Breast epithelium (tissue), 4 donors: Measurements from ENCODE around the gene DCLK1. TPM values are rescaled to one million over a fixed set of nuclear protein-coding genes. Genes with fewer than 3 reads are reported as not detected.

Experiments used
- DNase-seq, 2 donors: peaks; one replicate each; pipeline ENCODE4 v3.0.0-alpha.2; 2019; ENCODE audit warnings: low spot score in 2 of 2
- H3K27ac ChIP-seq, 2 donors: fragments of 200-600 bp; sonication (generic) in 1 of 2; one replicate each; pipeline ENCODE4 v1.5.1; 2016 to 2019; ENCODE audit warnings: mild to moderate bottlenecking in 1 of 2
- H3K27me3 ChIP-seq, 2 donors: fragments of 200-600 bp; sonication (generic) in 1 of 2; one replicate each; pipeline versions ENCODE4 v1.5.1 to v1.6.0; 2017 to 2019; ENCODE audit warnings: control low read depth in 1 of 2, mild to moderate bottlenecking in 1 of 2
- H3K36me3 ChIP-seq: fragments of 200-600 bp; one replicate; pipeline ENCODE4 v1.5.1; 2019
- H3K4me1 ChIP-seq, 2 donors: fragments of 200-600 bp; sonication (generic); one replicate each; pipeline ENCODE4 v1.5.1; 2016 to 2019; ENCODE audit warnings: control low read depth in 1 of 2
- H3K4me3 ChIP-seq, 3 donors: fragments of 200-600 bp; sonication (generic); 1 replicate in 2 of 3; 2 replicates in 1 of 3; pipeline ENCODE4 v1.5.1; 2016 to 2019; ENCODE audit warnings: mild to moderate bottlenecking in 3 of 3, moderate library complexity in 2 of 3
- H3K9me3 ChIP-seq, 2 donors: fragments of 200-600 bp; sonication (generic) in 1 of 2; one replicate each; pipeline ENCODE4 v1.5.1; 2016 to 2019; ENCODE audit warnings: control low read depth in 1 of 2
- CTCF ChIP-seq, 3 donors: fragments of 450-650 bp; IDR thresholded peaks; one replicate each; pipeline ENCODE4 v1.5.1; 2016 to 2017; ENCODE audit warnings: antibody characterized with exemption in 3 of 3, mild to moderate bottlenecking in 3 of 3, moderate library complexity in 3 of 3
- POLR2A ChIP-seq: fragments of 450-650 bp; IDR thresholded peaks from one replicate; pipeline ENCODE4 v1.6.1; 2016; ENCODE audit warnings: antibody characterized with exemption, mild to moderate bottlenecking, moderate library complexity
- POLR2AphosphoS5 ChIP-seq, 3 donors: sonication (generic); formaldehyde crosslinking; IDR thresholded peaks; one replicate each; pipeline ENCODE4 v1.6.1; 2017; ENCODE audit warnings: antibody characterized with exemption in 3 of 3
- intact Hi-C: fragments of 100-400 bp; cut with DNase I; formaldehyde crosslinking; loops from one replicate; pipeline ENCODE4 v1.15.1; 2023; ENCODE audit warnings: low total_unique reads
- total RNA-seq, 3 donors: library from RNA; depleted of rRNA; stranded (reverse); fragments of >200 nt; gene quantifications; one replicate each; pipeline ENCODE4 v1.1.0, GENCODE V29; 2016

Gene DCLK1
- total RNA-seq, 3 donors from 2014 or later: 21.2 to 158 (median 28.2) TPM

- DNase-seq: no peak
- TF ChIP-seq CTCF (IDR thresholded peaks at IDR 0.05) (no peak), POLR2AphosphoS5 (IDR thresholded peaks at IDR 0.05) (no peak), POLR2A (no peak)
- Histone ChIP-seq H3K4me3 (no peak overlapping the region), H3K9me3 (no peaks in the 10 kb centered on the region), H3K27ac (no peak overlapping the region), H3K36me3 (no peaks in the 10 kb centered on the region), H3K27me3 (no peaks in the 10 kb centered on the region), H3K4me1 (no peaks in the 10 kb centered on the region)
- intact Hi-C loops: no loop called here
Measured at GRCh38 chr13:35903075-35903474, 228.1 kb downstream of the DCLK1 start.

- no peaks in the 10 kb centered on the region for H3K4me1 ChIP-seq
- no peak for TF ChIP-seq POLR2A
- TF ChIP-seq CTCF (IDR thresholded peaks at IDR 0.05): no peak
- TF ChIP-seq POLR2AphosphoS5 (IDR thresholded peaks at IDR 0.05): no peak
- no peak overlapping the region for H3K27ac ChIP-seq
- H3K27me3 ChIP-seq: no peaks in the 10 kb centered on the region
- no peak overlapping the region for H3K4me3 ChIP-seq
- H3K36me3 ChIP-seq: no peaks in the 10 kb centered on the region
- DNase-seq: no peak
- intact Hi-C loops: no loop called here
- no peaks in the 10 kb centered on the region for H3K9me3 ChIP-seq
Measured at GRCh38 chr13:35898041-35898440, 233.1 kb downstream of the DCLK1 start.

GRCh38 chr13:35894636-35895035 is 236.5 kb downstream of the DCLK1 start:
- DNase-seq: no peak
- intact Hi-C loops: no loop called here
- Histone ChIP-seq H3K36me3 (no peaks in the 10 kb centered on the region), H3K4me3 (no peak overlapping the region), H3K9me3 (no peaks in the 10 kb centered on the region), H3K27me3 (no peaks in the 10 kb centered on the region), H3K4me1 (no peaks in the 10 kb centered on the region), H3K27ac (no peak overlapping the region)
- TF ChIP-seq CTCF (IDR thresholded peaks at IDR 0.05) (no peak), POLR2AphosphoS5 (IDR thresholded peaks at IDR 0.05) (no peak), POLR2A (no peak)

- intact Hi-C loops: no loop called here
- H3K36me3 ChIP-seq: no peaks in the 10 kb centered on the region
- TF ChIP-seq POLR2A (no peak), CTCF (IDR thresholded peaks at IDR 0.05) (no peak), POLR2AphosphoS5 (IDR thresholded peaks at IDR 0.05) (no peak)
- H3K4me3 ChIP-seq: no peak overlapping the region
- no peaks in the 10 kb centered on the region for H3K9me3 ChIP-seq
- DNase-seq: no peak
- no peaks in the 10 kb centered on the region for H3K27me3 ChIP-seq
- no peaks in the 10 kb centered on the region for H3K4me1 ChIP-seq
- no peak overlapping the region for H3K27ac ChIP-seq
Measured at GRCh38 chr13:35892837-35893814, 238.1 kb downstream of the DCLK1 start.
